HepG2 (cell line): Measurements from ENCODE around the gene FSTL1. TPM values are rescaled to one million over a fixed set of nuclear protein-coding genes. Genes with fewer than 3 reads are reported as not detected.

Source experiments
- CCDC6 ChIP-seq: sonication (generic); formaldehyde crosslinking; IDR thresholded peaks from 2 replicates; pipeline ENCODE4 v1.8.1; 2022; ENCODE audit warnings: mild to moderate bottlenecking, missing genetic modification reagents, moderate library complexity
- IKZF1 ChIP-seq: fragments of 450-650 bp; IDR thresholded peaks from 2 replicates; pipeline ENCODE4 v1.7.1; 2016
- JUN ChIP-seq: sonication (generic); formaldehyde crosslinking; IDR thresholded peaks from 2 replicates; pipeline ENCODE4 v1.4.0; 2020; ENCODE audit warnings: mild to moderate bottlenecking, missing genetic modification reagents
- KDM2A ChIP-seq: sonication (generic); formaldehyde crosslinking; IDR thresholded peaks from 2 replicates; pipeline ENCODE4 v1.4.0; 2020; ENCODE audit warnings: low read depth, missing genetic modification reagents, borderline replicate concordance
- NFE2L1 ChIP-seq: sonication (generic); formaldehyde crosslinking; IDR thresholded peaks from 2 replicates; pipeline ENCODE4 v1.4.0; 2020; ENCODE audit warnings: missing genetic modification reagents, mild to moderate bottlenecking, borderline replicate concordance
- PITX1 ChIP-seq: sonication (generic); formaldehyde crosslinking; IDR thresholded peaks from 2 replicates; pipeline ENCODE4 v1.5.1; 2020; ENCODE audit warnings: mild to moderate bottlenecking, missing genetic modification reagents
- RFXANK ChIP-seq: IDR thresholded peaks from 2 replicates; pipeline ENCODE4 v1.6.1; 2016
- SALL2 ChIP-seq: sonication (generic); formaldehyde crosslinking; IDR thresholded peaks from 2 replicates; pipeline ENCODE4 v1.8.1; 2023; ENCODE audit warnings: mild to moderate bottlenecking, missing genetic modification reagents, inconsistent platforms
- SKI ChIP-seq: fragments of 450-650 bp; IDR thresholded peaks from one replicate; pipeline ENCODE4 v1.6.1; 2018; ENCODE audit warnings: mild to moderate bottlenecking; ENCODE audit not compliant: partially characterized antibody
- TEAD3 ChIP-seq: optimal IDR thresholded peaks from 2 replicates; pipeline ENCODE3; 2016; ENCODE audit warnings: borderline replicate concordance
- ZBTB21 ChIP-seq: sonication (generic); formaldehyde crosslinking; IDR thresholded peaks from 2 replicates; pipeline ENCODE4 v1.4.0; 2020; ENCODE audit warnings: missing genetic modification reagents
- ZC3H13 ChIP-seq: sonication (generic); formaldehyde crosslinking; IDR thresholded peaks from 2 replicates; pipeline ENCODE4 v1.8.1; 2023; ENCODE audit warnings: mild to moderate bottlenecking, missing genetic modification reagents, moderate library complexity
- ZFP36L2 ChIP-seq: sonication (generic); formaldehyde crosslinking; IDR thresholded peaks from 2 replicates; pipeline ENCODE4 v1.4.0; 2020; ENCODE audit warnings: missing genetic modification reagents
- ZNF724P ChIP-seq: sonication (generic); formaldehyde crosslinking; IDR thresholded peaks from 2 replicates; pipeline ENCODE4 v1.8.0; 2022; ENCODE audit warnings: missing genetic modification reagents, borderline replicate concordance
- polyA plus RNA-seq, 8 experiments: library from polyadenylated mRNA; depleted of rRNA in 3 of 8; stranded (reverse) in 7 of 8; unstranded in 1 of 8; fragments of >200 nt; fragmentation: Illumina TruSeq in 4 of 8; extraction: Trizol in 4 of 8; gene quantifications; 2 replicates each; pipeline versions ENCODE4 v1.2.1 to v1.2.3, GENCODE V29; 2011 to 2016; ENCODE audit warnings: low read depth in 4 of 8, missing spikeins in 1 of 8, mixed read lengths in 1 of 8; ENCODE audit not compliant: insufficient read depth in 1 of 8
- total RNA-seq, 5 experiments: library from RNA; depleted of rRNA; stranded (reverse); fragments of >200 nt; fragmentation: Illumina TruSeq; extraction: Trizol; gene quantifications; 2 replicates each; pipeline ENCODE4 v1.2.3, GENCODE V29; 2016; ENCODE audit warnings: low read depth in 1 of 5
- TF ChIP-seq, protein P1 (sequence below): IDR thresholded peaks from 2 replicates; pipeline ENCODE4 v1.6.1; 2016; ENCODE audit warnings: missing compliant biosample characterization, missing genetic modification reagents, borderline replicate concordance
- TF ChIP-seq, protein P2 (sequence below): sonication (generic); formaldehyde crosslinking; IDR thresholded peaks from 2 replicates; pipeline ENCODE4 v1.4.0; 2020; ENCODE audit warnings: missing genetic modification reagents, low read depth, mild to moderate bottlenecking, borderline replicate concordance
- TF ChIP-seq, protein P3 (sequence below): sonication (generic); formaldehyde crosslinking; IDR thresholded peaks from 2 replicates; pipeline ENCODE4 v1.4.0; 2020; ENCODE audit warnings: low read depth, mild to moderate bottlenecking, missing genetic modification reagents
- TF ChIP-seq, protein P4 (sequence below): sonication (generic); formaldehyde crosslinking; IDR thresholded peaks from 2 replicates; pipeline ENCODE4 v1.4.0; 2020; ENCODE audit warnings: missing genetic modification reagents, borderline replicate concordance
- TF ChIP-seq, protein P5 (sequence below): sonication (generic); formaldehyde crosslinking; conservative IDR thresholded peaks from 2 replicates; pipeline ENCODE4 v1.8.1; 2023; ENCODE audit warnings: missing genetic modification reagents
- TF ChIP-seq, protein P6 (sequence below): IDR thresholded peaks from 2 replicates; pipeline ENCODE4 v1.6.1; 2016; ENCODE audit warnings: missing compliant biosample characterization, missing genetic modification reagents, borderline replicate concordance

The FSTL1 gene
- total and polyA plus RNA-seq, 2 of the 13 experiments (the other 11 are each of a cell fraction or from before 2014, with no cell fraction given), result 0.07 to 0.29 TPM

DNA sequence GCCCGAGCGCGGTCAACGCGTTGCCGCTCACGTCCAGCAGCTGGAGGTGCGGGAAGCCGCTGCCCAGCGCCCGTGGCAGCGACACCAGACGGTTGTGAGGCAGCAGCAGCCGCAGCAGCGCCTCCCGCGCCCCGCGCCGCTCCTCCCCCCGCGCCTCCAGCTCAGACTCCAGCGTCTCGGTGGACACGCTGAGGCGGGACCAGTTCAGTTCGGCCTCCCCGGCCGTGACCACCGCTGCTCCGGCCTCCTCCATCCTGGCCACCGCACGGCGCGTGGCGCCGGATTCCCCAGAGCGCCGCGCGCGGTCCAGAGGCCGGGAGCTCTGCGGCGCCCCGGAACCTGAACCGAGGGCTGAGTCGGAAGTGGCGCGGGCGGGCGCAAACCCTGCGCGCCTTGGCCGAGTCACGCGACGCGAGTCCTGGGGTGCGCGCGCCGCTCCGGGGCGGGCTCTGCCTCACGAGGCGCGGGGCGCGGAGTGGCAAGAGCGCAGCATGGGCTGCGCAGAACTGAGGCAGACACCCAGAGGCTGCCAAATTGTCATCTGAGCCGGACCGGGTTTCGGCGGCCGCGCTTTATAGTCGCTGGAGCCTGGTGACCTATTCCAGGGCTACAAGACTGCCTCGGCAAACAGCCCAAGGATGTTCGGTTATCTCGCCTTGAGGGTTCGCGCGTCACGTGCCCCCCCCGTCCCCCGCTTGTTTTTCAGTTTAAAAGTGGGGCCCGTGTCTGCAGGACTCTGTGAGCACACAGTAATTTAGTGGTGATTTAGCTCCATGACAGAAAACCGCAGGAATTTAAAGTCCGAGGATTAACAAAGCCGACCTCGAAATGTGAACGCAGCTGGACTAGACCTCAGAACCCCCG is 101.6 kb downstream of the FSTL1 start, which contains the start of gene LRRC58 (continued):
- no peak for TF ChIP-seq TEAD3 (CRISPR knock-in tag)
- TF ChIP-seq, protein P1, sequence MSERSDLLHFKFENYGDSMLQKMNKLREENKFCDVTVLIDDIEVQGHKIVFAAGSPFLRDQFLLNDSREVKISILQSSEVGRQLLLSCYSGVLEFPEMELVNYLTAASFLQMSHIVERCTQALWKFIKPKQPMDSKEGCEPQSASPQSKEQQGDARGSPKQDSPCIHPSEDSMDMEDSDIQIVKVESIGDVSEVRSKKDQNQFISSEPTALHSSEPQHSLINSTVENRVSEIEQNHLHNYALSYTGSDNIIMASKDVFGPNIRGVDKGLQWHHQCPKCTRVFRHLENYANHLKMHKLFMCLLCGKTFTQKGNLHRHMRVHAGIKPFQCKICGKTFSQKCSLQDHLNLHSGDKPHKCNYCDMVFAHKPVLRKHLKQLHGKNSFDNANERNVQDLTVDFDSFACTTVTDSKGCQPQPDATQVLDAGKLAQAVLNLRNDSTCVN, result peak; percentile 69; the same call in 1 of the 2 replicates
- TF ChIP-seq, protein P2, sequence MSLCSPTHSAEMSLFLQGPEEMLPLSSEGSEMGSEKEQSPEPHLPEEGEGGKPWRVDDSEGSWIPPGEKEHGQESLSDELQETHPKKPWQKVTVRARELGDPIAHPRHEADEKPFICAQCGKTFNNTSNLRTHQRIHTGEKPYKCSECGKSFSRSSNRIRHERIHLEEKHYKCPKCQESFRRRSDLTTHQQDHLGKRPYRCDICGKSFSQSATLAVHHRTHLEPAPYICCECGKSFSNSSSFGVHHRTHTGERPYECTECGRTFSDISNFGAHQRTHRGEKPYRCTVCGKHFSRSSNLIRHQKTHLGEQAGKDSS, result peak; percentile 46; the same call in 1 of the 2 replicates
- peak; percentile 63 for TF ChIP-seq PITX1 (CRISPR knock-in tag)
- 0 out of 2 replicates have a peak, but pooled peaks have one; percentile 28 for TF ChIP-seq RFXANK (CRISPR knock-in tag)
- TF ChIP-seq IKZF1, result no peak
- no peak for TF ChIP-seq JUN (CRISPR knock-in tag)
- TF ChIP-seq ZC3H13 (CRISPR knock-in tag), result peak; percentile 97
- TF ChIP-seq KDM2A (CRISPR knock-in tag), result 0 out of 2 replicates have a peak, but pooled peaks have one; percentile 39
- TF ChIP-seq, protein P3, sequence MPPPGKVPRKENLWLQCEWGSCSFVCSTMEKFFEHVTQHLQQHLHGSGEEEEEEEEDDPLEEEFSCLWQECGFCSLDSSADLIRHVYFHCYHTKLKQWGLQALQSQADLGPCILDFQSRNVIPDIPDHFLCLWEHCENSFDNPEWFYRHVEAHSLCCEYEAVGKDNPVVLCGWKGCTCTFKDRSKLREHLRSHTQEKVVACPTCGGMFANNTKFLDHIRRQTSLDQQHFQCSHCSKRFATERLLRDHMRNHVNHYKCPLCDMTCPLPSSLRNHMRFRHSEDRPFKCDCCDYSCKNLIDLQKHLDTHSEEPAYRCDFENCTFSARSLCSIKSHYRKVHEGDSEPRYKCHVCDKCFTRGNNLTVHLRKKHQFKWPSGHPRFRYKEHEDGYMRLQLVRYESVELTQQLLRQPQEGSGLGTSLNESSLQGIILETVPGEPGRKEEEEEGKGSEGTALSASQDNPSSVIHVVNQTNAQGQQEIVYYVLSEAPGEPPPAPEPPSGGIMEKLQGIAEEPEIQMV, result peak; percentile 85; the same call in 1 of the 2 replicates
- TF ChIP-seq SKI, result peak; percentile 82
- peak; percentile 92; the same call in 1 of the 2 replicates for TF ChIP-seq SALL2 (CRISPR knock-in tag)
- TF ChIP-seq ZBTB21, result no peak
- no peak for TF ChIP-seq NFE2L1 (CRISPR knock-in tag)
- no peak for TF ChIP-seq ZFP36L2 (CRISPR knock-in tag)
- peak; percentile 84; the same call in 1 of the 2 replicates for TF ChIP-seq CCDC6 (CRISPR knock-in tag)
- TF ChIP-seq, protein P4, sequence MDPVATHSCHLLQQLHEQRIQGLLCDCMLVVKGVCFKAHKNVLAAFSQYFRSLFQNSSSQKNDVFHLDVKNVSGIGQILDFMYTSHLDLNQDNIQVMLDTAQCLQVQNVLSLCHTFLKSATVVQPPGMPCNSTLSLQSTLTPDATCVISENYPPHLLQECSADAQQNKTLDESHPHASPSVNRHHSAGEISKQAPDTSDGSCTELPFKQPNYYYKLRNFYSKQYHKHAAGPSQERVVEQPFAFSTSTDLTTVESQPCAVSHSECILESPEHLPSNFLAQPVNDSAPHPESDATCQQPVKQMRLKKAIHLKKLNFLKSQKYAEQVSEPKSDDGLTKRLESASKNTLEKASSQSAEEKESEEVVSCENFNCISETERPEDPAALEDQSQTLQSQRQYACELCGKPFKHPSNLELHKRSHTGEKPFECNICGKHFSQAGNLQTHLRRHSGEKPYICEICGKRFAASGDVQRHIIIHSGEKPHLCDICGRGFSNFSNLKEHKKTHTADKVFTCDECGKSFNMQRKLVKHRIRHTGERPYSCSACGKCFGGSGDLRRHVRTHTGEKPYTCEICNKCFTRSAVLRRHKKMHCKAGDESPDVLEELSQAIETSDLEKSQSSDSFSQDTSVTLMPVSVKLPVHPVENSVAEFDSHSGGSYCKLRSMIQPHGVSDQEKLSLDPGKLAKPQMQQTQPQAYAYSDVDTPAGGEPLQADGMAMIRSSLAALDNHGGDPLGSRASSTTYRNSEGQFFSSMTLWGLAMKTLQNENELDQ, result no peak
- TF ChIP-seq, protein P5, sequence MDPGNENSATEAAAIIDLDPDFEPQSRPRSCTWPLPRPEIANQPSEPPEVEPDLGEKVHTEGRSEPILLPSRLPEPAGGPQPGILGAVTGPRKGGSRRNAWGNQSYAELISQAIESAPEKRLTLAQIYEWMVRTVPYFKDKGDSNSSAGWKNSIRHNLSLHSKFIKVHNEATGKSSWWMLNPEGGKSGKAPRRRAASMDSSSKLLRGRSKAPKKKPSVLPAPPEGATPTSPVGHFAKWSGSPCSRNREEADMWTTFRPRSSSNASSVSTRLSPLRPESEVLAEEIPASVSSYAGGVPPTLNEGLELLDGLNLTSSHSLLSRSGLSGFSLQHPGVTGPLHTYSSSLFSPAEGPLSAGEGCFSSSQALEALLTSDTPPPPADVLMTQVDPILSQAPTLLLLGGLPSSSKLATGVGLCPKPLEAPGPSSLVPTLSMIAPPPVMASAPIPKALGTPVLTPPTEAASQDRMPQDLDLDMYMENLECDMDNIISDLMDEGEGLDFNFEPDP (CRISPR knock-in tag), result 0 out of 2 replicates have a peak, but pooled peaks have one; percentile 83
- peak; percentile 77 for TF ChIP-seq ZNF724P (CRISPR knock-in tag)
- TF ChIP-seq, protein P6, sequence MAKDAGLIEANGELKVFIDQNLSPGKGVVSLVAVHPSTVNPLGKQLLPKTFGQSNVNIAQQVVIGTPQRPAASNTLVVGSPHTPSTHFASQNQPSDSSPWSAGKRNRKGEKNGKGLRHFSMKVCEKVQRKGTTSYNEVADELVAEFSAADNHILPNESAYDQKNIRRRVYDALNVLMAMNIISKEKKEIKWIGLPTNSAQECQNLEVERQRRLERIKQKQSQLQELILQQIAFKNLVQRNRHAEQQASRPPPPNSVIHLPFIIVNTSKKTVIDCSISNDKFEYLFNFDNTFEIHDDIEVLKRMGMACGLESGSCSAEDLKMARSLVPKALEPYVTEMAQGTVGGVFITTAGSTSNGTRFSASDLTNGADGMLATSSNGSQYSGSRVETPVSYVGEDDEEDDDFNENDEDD, result peak; percentile 95
